PC-3 (cell line): Measurements from ENCODE around the gene DNAAF5.

ENCODE experiments used
- CTCF ChIP-seq: fragments of 300-600 bp; sonication (generic); conservative IDR thresholded peaks from 2 replicates; pipeline ENCODE4 v1.5.1; 2017; ENCODE audit warnings: antibody characterized with exemption, low read depth, mild to moderate bottlenecking, low read length
- EZH2 ChIP-seq: fragments of 300-600 bp; sonication (generic); IDR thresholded peaks from one replicate; pipeline ENCODE4 v1.6.1; 2017; ENCODE audit warnings: antibody characterized with exemption, mild to moderate bottlenecking, low read length; ENCODE audit not compliant: unreplicated experiment

- no peak for TF ChIP-seq CTCF
- TF ChIP-seq EZH2, result no peak
Observed at GRCh38 chr7:794207-794606, 67.7 kb downstream of the DNAAF5 start.
